ENCODE results near the gene FGF6. TPM values are rescaled to one million over a fixed set of nuclear protein-coding genes. Genes with fewer than 3 reads are reported as not detected.

FGF6 gene
- total RNA-seq, 3 donors from 2014 or later (not counting 1 experiment from before 2014, with no cell fraction given), result not detected

DNA sequence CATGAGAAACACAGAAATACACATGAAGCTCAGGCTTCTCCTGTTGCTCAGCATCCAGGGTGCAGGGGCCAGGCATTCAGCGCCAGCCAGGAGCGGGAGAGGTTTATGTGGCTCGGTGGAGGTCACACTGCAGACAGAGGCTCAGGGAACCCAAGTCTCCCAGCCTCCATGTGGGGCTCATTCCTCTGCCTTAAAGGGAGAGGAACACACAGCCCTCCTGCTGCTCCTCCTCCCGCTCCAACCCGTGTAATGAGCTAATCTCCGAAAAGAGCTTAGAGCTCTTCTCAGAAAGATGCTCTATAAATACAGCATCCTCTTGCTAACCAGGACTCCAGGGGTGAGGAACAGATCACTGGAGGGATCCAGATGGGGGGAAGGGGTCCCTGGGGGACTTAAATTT is 28.2 kb downstream of the FGF6 start:
- H3K4me1 ChIP-seq (ENCODE audit: control insufficient read depth, insufficient read depth, low read length), result peaks cover 3% of the 10 kb centered on the region
- Mint-ChIP-seq H3K27ac (no peak overlapping the region), H3K4me1 (peaks cover 0 to 5% of the 10 kb centered on the region in 2 donors), H3K4me3 (no peak overlapping the region), H3K27me3 (ENCODE audit: low read depth in 2 of 2) (peaks cover 14 to 22% of the 10 kb centered on the region in 2 donors), H3K9me3 (no peaks in the 10 kb centered on the region), H3K36me3 (no peaks in the 10 kb centered on the region)
- H3K27me3 ChIP-seq (ENCODE audit: control insufficient read depth, insufficient read depth, low read length), result no peaks in the 10 kb centered on the region
- no peak overlapping the region for H3K4me3 ChIP-seq (ENCODE audit: low read length)
- H3K36me3 ChIP-seq (ENCODE audit: control insufficient read depth, insufficient read depth, low read length), result no peaks in the 10 kb centered on the region
- no peaks in the 10 kb centered on the region for H3K9me3 ChIP-seq (ENCODE audit: control insufficient read depth, insufficient read depth, low read length)
- TF ChIP-seq, protein P1, sequence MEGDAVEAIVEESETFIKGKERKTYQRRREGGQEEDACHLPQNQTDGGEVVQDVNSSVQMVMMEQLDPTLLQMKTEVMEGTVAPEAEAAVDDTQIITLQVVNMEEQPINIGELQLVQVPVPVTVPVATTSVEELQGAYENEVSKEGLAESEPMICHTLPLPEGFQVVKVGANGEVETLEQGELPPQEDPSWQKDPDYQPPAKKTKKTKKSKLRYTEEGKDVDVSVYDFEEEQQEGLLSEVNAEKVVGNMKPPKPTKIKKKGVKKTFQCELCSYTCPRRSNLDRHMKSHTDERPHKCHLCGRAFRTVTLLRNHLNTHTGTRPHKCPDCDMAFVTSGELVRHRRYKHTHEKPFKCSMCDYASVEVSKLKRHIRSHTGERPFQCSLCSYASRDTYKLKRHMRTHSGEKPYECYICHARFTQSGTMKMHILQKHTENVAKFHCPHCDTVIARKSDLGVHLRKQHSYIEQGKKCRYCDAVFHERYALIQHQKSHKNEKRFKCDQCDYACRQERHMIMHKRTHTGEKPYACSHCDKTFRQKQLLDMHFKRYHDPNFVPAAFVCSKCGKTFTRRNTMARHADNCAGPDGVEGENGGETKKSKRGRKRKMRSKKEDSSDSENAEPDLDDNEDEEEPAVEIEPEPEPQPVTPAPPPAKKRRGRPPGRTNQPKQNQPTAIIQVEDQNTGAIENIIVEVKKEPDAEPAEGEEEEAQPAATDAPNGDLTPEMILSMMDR (IDR thresholded peaks at IDR 0.05), result no peak
- no peak overlapping the region for H3K27ac ChIP-seq (ENCODE audit: low read length)
- ATAC-seq (no peak), DNase-seq (no peak)
- WGBS (ENCODE audit: insufficient coverage), result 99% methylated on average over 4 of the region's 6 CpGs
- intact Hi-C loops (cut with micrococcal nuclease), result no loop called here

DNA sequence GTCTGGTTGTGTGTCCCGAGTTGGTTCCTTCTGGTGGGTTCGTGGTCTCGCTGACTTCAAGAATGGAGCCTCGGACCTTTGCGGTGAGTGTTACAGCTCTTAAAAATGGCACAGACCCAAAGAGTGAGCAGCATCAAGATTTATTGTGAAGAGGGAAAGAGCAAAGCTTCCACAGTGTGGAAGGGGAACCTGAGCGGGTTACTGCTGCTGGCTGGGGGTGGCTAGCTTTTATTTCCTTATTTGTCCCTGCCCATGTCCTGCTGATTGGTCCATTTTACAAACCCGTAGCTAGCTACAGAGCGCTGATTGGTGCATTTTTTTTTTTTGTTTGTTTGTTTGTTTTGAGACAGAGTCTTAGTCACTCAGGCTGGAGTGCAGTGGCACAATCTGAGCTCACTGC is 29.3 kb downstream of the FGF6 start:
- Histone ChIP-seq H3K4me1 (ENCODE audit: control insufficient read depth, insufficient read depth, low read length) (peaks cover 3% of the 10 kb centered on the region), H3K9me3 (ENCODE audit: control insufficient read depth, insufficient read depth, low read length) (no peaks in the 10 kb centered on the region), H3K36me3 (ENCODE audit: control insufficient read depth, insufficient read depth, low read length) (no peaks in the 10 kb centered on the region), H3K27me3 (ENCODE audit: control insufficient read depth, insufficient read depth, low read length) (no peaks in the 10 kb centered on the region), H3K27ac (ENCODE audit: low read length) (no peak overlapping the region), H3K4me3 (ENCODE audit: low read length) (no peak overlapping the region)
- Mint-ChIP-seq H3K36me3 (no peaks in the 10 kb centered on the region), H3K4me1 (peaks cover 0 to 5% of the 10 kb centered on the region in 2 donors), H3K4me3 (no peak overlapping the region), H3K9me3 (no peaks in the 10 kb centered on the region), H3K27me3 (ENCODE audit: low read depth in 2 of 2) (peaks cover 19 to 32% of the 10 kb centered on the region in 2 donors), H3K27ac (no peak overlapping the region)
- TF ChIP-seq, protein P1 (IDR thresholded peaks at IDR 0.05), result no peak
- intact Hi-C loops (cut with micrococcal nuclease), result no loop called here
- ATAC-seq (no peak), DNase-seq (no peak)
- 76% methylated on average over 8 of the region's 8 CpGs for WGBS (ENCODE audit: insufficient coverage)

DNA sequence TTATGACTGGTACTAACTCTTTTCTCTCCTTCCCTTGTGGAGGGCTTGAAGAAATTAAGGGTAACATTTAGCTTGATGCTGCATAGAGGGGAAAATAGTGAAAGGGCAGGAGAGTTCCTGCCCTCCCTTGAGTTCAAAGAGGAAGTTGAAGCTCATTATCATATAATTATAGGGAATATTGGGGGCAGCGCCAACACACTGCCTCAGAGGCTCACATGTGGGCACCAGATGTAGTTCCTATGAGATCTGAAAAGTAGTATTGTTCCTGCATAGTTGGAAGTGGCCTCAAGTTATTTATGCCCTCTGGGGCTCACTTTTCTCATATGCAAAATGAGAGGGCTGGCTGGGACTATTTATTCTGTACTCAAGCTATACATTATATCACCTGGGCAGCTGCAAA is 33.1 kb downstream of the FGF6 start:
- Mint-ChIP-seq H3K4me1 (peaks cover 0 to 5% of the 10 kb centered on the region in 2 donors), H3K27ac (no peak overlapping the region), H3K4me3 (no peak overlapping the region), H3K27me3 (ENCODE audit: low read depth in 2 of 2) (peaks cover 19 to 21% of the 10 kb centered on the region in 2 donors), H3K9me3 (no peaks in the 10 kb centered on the region), H3K36me3 (no peaks in the 10 kb centered on the region)
- intact Hi-C loops (cut with micrococcal nuclease), result no loop called here
- TF ChIP-seq, protein P1 (IDR thresholded peaks at IDR 0.05), result no peak
- DNase-seq (no peak), ATAC-seq (no peak)
- Histone ChIP-seq H3K9me3 (ENCODE audit: control insufficient read depth, insufficient read depth, low read length) (no peaks in the 10 kb centered on the region), H3K4me3 (ENCODE audit: low read length) (no peak overlapping the region), H3K27me3 (ENCODE audit: control insufficient read depth, insufficient read depth, low read length) (no peaks in the 10 kb centered on the region), H3K27ac (ENCODE audit: low read length) (no peak overlapping the region), H3K36me3 (ENCODE audit: control insufficient read depth, insufficient read depth, low read length) (no peaks in the 10 kb centered on the region), H3K4me1 (ENCODE audit: control insufficient read depth, insufficient read depth, low read length) (peaks cover 3% of the 10 kb centered on the region)
- 88% methylated on average over 1 of the region's 1 CpG for WGBS (ENCODE audit: insufficient coverage)

DNA sequence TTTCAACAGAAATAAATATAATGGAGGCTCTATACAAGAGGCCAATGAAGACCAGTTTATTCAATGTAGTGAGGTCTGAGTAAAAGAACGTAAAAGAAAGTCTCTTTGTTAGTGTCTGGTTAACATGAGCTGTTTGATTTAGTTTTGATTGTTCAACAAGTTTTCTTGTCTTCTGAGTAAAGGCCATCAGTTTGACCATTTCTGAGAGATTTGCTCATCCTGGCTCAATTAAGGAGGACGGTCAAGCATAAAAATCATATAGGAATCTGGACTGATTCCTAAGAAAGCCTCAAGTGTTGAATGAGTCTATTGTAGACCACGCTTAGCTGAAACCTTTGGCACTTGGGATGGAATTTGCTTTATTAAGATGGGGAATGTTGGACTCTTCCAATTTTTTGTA is 33.6 kb downstream of the FGF6 start:
- Histone ChIP-seq H3K27ac (ENCODE audit: low read length) (no peak overlapping the region), H3K4me3 (ENCODE audit: low read length) (no peak overlapping the region), H3K9me3 (ENCODE audit: control insufficient read depth, insufficient read depth, low read length) (no peaks in the 10 kb centered on the region), H3K4me1 (ENCODE audit: control insufficient read depth, insufficient read depth, low read length) (peaks cover 3% of the 10 kb centered on the region), H3K36me3 (ENCODE audit: control insufficient read depth, insufficient read depth, low read length) (no peaks in the 10 kb centered on the region), H3K27me3 (ENCODE audit: control insufficient read depth, insufficient read depth, low read length) (no peaks in the 10 kb centered on the region)
- Mint-ChIP-seq H3K36me3 (no peaks in the 10 kb centered on the region), H3K4me3 (no peak overlapping the region), H3K27me3 (ENCODE audit: low read depth in 2 of 2) (peaks cover 16 to 21% of the 10 kb centered on the region in 2 donors), H3K4me1 (peaks cover 0 to 5% of the 10 kb centered on the region in 2 donors), H3K27ac (no peak overlapping the region), H3K9me3 (no peaks in the 10 kb centered on the region)
- intact Hi-C loops (cut with micrococcal nuclease), result no loop called here
- WGBS (ENCODE audit: insufficient coverage), result 92% methylated on average over 3 of the region's 3 CpGs
- ATAC-seq, result no peak
- no peak for DNase-seq
- TF ChIP-seq, protein P1 (IDR thresholded peaks at IDR 0.05), result no peak
